HEK293 (cell line): ENCODE results near the gene RHOT1.

Experiments used
- ATF2 ChIP-seq: fragments of 450-650 bp; formaldehyde crosslinking; IDR thresholded peaks from 2 replicates; pipeline ENCODE4 v1.5.1; 2016; ENCODE audit warnings: missing biosample characterization, missing genetic modification characterization, low read depth
- ZBTB26 ChIP-seq: fragments of 450-650 bp; formaldehyde crosslinking; optimal IDR thresholded peaks from 2 replicates; pipeline ENCODE3; 2016; ENCODE audit warnings: missing biosample characterization, mild to moderate bottlenecking, missing genetic modification characterization
- ZBTB8A ChIP-seq: fragments of 450-650 bp; formaldehyde crosslinking; IDR thresholded peaks from 2 replicates; pipeline ENCODE4 v1.5.1; 2016; ENCODE audit warnings: missing biosample characterization, missing genetic modification characterization
- ZIC2 ChIP-seq: fragments of 450-650 bp; formaldehyde crosslinking; IDR thresholded peaks from 2 replicates; pipeline ENCODE4 v1.5.1; 2016; ENCODE audit warnings: missing biosample characterization, missing genetic modification characterization
- ZNF10 ChIP-seq: fragments of 450-650 bp; formaldehyde crosslinking; IDR thresholded peaks from 2 replicates; pipeline ENCODE4 v1.5.1; 2017; ENCODE audit warnings: missing biosample characterization, missing genetic modification characterization
- ZNF112 ChIP-seq: fragments of 450-650 bp; formaldehyde crosslinking; IDR thresholded peaks from 2 replicates; pipeline ENCODE4 v1.5.0; 2017; ENCODE audit warnings: missing biosample characterization, missing genetic modification characterization
- ZNF121 ChIP-seq: fragments of 450-650 bp; formaldehyde crosslinking; IDR thresholded peaks from 2 replicates; pipeline ENCODE4 v1.5.1; 2016; ENCODE audit warnings: missing biosample characterization, missing genetic modification characterization
- ZNF138 ChIP-seq: fragments of 450-650 bp; formaldehyde crosslinking; IDR thresholded peaks from 2 replicates; pipeline ENCODE4 v1.5.1; 2016; ENCODE audit warnings: missing biosample characterization, missing genetic modification characterization, borderline replicate concordance
- ZNF148 ChIP-seq: fragments of 450-650 bp; formaldehyde crosslinking; IDR thresholded peaks from 2 replicates; pipeline ENCODE4 v1.5.0; 2017; ENCODE audit warnings: missing biosample characterization, missing genetic modification characterization, borderline replicate concordance
- ZNF169 ChIP-seq: fragments of 450-650 bp; formaldehyde crosslinking; IDR thresholded peaks from 2 replicates; pipeline ENCODE4 v1.5.1; 2016; ENCODE audit warnings: missing biosample characterization, missing genetic modification characterization
- ZNF2 ChIP-seq: fragments of 450-650 bp; formaldehyde crosslinking; IDR thresholded peaks from 2 replicates; pipeline ENCODE4 v1.5.1; 2016; ENCODE audit warnings: missing biosample characterization, missing genetic modification characterization
- ZNF311 ChIP-seq: fragments of 450-650 bp; formaldehyde crosslinking; IDR thresholded peaks from 2 replicates; pipeline ENCODE4 v1.5.1; 2017; ENCODE audit warnings: missing biosample characterization, missing genetic modification characterization, borderline replicate concordance
- ZNF391 ChIP-seq: fragments of 450-650 bp; formaldehyde crosslinking; IDR thresholded peaks from 2 replicates; pipeline ENCODE4 v1.5.1; 2016; ENCODE audit warnings: low read depth, missing biosample characterization, missing genetic modification characterization, borderline replicate concordance
- ZNF473 ChIP-seq: fragments of 450-650 bp; formaldehyde crosslinking; IDR thresholded peaks from 2 replicates; pipeline ENCODE4 v1.5.1; 2017; ENCODE audit warnings: missing biosample characterization, missing genetic modification characterization
- ZNF549 ChIP-seq: fragments of 450-650 bp; IDR thresholded peaks from 2 replicates; pipeline ENCODE4 v1.5.1; 2018; ENCODE audit warnings: missing biosample characterization, missing genetic modification characterization, mild to moderate bottlenecking, inconsistent platforms, moderate library complexity
- ZNF585B ChIP-seq: fragments of 450-650 bp; formaldehyde crosslinking; IDR thresholded peaks from 2 replicates; pipeline ENCODE4 v1.5.1; 2016; ENCODE audit warnings: missing biosample characterization, missing genetic modification characterization
- ZNF596 ChIP-seq: fragments of 450-650 bp; IDR thresholded peaks from 2 replicates; pipeline ENCODE4 v1.5.0; 2018; ENCODE audit warnings: missing biosample characterization, mild to moderate bottlenecking, missing genetic modification characterization, moderate library complexity
- ZNF677 ChIP-seq: fragments of 450-650 bp; IDR thresholded peaks from 2 replicates; pipeline ENCODE4 v1.5.0; 2018; ENCODE audit warnings: missing biosample characterization, mild to moderate bottlenecking, missing genetic modification characterization, moderate library complexity
- ZNF707 ChIP-seq: fragments of 450-650 bp; formaldehyde crosslinking; IDR thresholded peaks from 2 replicates; pipeline ENCODE4 v1.5.1; 2016; ENCODE audit warnings: missing biosample characterization, missing genetic modification characterization
- ZNF837 ChIP-seq: fragments of 450-650 bp; formaldehyde crosslinking; IDR thresholded peaks from 2 replicates; pipeline ENCODE4 v1.5.1; 2016; ENCODE audit warnings: missing biosample characterization, missing genetic modification characterization
- TF ChIP-seq, protein P1 (sequence below): fragments of 450-650 bp; formaldehyde crosslinking; IDR thresholded peaks from 2 replicates; pipeline ENCODE4 v1.5.1; 2016; ENCODE audit warnings: missing biosample characterization, missing genetic modification characterization
- TF ChIP-seq, protein P2 (sequence below): fragments of 450-650 bp; formaldehyde crosslinking; IDR thresholded peaks from 2 replicates; pipeline ENCODE4 v1.5.1; 2017; ENCODE audit warnings: missing biosample characterization, missing genetic modification characterization
- TF ChIP-seq, protein P3 (sequence below): fragments of 450-650 bp; formaldehyde crosslinking; IDR thresholded peaks from 2 replicates; pipeline ENCODE4 v1.5.1; 2017; ENCODE audit warnings: missing biosample characterization, missing genetic modification characterization
- TF ChIP-seq, protein P4 (sequence below): fragments of 450-650 bp; formaldehyde crosslinking; IDR thresholded peaks from 2 replicates; pipeline ENCODE4; 2016; ENCODE audit warnings: missing biosample characterization, missing genetic modification characterization

The RHOT1 gene

GRCh38 chr17:32253117-32253611 is 110.9 kb downstream of the RHOT1 start (continued):
- TF ChIP-seq ZNF148 (tag by site-specific recombination) (no peak), ZNF138 (tag by site-specific recombination) (no peak), ZNF585B (no peak), ZNF677 (tag by site-specific recombination) (no peak), ZNF112 (tag by site-specific recombination) (no peak), ZNF596 (no peak), ZBTB8A (tag by site-specific recombination) (peak; percentile 85), ZNF837 (tag by site-specific recombination) (no peak), ZBTB26 (tag by site-specific recombination) (no peak), ATF2 (tag by site-specific recombination) (no peak), ZNF391 (tag by site-specific recombination) (no peak), ZNF707 (tag by site-specific recombination) (no peak), ZIC2 (0 out of 2 replicates have a peak, but pooled peaks have one; percentile 10), ZNF169 (tag by site-specific recombination) (no peak), ZNF549 (tag by site-specific recombination) (no peak), ZNF121 (tag by site-specific recombination) (no peak), ZNF473 (no peak), ZNF311 (no peak), ZNF10 (tag by site-specific recombination) (no peak), ZNF2 (tag by site-specific recombination) (peak; percentile 98)
- TF ChIP-seq, protein P1, sequence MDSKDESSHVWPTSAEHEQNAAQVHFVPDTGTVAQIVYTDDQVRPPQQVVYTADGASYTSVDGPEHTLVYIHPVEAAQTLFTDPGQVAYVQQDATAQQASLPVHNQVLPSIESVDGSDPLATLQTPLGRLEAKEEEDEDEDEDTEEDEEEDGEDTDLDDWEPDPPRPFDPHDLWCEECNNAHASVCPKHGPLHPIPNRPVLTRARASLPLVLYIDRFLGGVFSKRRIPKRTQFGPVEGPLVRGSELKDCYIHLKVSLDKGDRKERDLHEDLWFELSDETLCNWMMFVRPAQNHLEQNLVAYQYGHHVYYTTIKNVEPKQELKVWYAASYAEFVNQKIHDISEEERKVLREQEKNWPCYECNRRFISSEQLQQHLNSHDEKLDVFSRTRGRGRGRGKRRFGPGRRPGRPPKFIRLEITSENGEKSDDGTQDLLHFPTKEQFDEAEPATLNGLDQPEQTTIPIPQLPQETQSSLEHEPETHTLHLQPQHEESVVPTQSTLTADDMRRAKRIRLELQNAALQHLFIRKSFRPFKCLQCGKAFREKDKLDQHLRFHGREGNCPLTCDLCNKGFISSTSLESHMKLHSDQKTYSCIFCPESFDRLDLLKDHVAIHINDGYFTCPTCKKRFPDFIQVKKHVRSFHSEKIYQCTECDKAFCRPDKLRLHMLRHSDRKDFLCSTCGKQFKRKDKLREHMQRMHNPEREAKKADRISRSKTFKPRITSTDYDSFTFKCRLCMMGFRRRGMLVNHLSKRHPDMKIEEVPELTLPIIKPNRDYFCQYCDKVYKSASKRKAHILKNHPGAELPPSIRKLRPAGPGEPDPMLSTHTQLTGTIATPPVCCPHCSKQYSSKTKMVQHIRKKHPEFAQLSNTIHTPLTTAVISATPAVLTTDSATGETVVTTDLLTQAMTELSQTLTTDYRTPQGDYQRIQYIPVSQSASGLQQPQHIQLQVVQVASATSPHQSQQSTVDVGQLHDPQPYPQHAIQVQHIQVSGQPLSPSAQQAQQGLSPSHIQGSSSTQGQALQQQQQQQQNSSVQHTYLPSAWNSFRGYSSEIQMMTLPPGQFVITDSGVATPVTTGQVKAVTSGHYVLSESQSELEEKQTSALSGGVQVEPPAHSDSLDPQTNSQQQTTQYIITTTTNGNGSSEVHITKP (tag by site-specific recombination) = no peak
- TF ChIP-seq, protein P2, sequence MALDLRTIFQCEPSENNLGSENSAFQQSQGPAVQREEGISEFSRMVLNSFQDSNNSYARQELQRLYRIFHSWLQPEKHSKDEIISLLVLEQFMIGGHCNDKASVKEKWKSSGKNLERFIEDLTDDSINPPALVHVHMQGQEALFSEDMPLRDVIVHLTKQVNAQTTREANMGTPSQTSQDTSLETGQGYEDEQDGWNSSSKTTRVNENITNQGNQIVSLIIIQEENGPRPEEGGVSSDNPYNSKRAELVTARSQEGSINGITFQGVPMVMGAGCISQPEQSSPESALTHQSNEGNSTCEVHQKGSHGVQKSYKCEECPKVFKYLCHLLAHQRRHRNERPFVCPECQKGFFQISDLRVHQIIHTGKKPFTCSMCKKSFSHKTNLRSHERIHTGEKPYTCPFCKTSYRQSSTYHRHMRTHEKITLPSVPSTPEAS (tag by site-specific recombination) = no peak
- TF ChIP-seq, protein P3, sequence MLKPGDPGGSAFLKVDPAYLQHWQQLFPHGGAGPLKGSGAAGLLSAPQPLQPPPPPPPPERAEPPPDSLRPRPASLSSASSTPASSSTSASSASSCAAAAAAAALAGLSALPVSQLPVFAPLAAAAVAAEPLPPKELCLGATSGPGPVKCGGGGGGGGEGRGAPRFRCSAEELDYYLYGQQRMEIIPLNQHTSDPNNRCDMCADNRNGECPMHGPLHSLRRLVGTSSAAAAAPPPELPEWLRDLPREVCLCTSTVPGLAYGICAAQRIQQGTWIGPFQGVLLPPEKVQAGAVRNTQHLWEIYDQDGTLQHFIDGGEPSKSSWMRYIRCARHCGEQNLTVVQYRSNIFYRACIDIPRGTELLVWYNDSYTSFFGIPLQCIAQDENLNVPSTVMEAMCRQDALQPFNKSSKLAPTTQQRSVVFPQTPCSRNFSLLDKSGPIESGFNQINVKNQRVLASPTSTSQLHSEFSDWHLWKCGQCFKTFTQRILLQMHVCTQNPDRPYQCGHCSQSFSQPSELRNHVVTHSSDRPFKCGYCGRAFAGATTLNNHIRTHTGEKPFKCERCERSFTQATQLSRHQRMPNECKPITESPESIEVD (tag by site-specific recombination) = no peak
- TF ChIP-seq, protein P4, sequence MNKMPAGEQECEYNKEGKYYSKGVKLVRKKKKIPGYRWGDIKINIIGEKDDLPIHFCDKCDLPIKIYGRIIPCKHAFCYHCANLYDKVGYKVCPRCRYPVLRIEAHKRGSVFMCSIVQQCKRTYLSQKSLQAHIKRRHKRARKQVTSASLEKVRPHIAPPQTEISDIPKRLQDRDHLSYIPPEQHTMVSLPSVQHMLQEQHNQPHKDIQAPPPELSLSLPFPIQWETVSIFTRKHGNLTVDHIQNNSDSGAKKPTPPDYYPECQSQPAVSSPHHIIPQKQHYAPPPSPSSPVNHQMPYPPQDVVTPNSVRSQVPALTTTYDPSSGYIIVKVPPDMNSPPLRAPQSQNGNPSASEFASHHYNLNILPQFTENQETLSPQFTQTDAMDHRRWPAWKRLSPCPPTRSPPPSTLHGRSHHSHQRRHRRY = no peak
